ENCODE measurements around the gene AP3B1.

DNA sequence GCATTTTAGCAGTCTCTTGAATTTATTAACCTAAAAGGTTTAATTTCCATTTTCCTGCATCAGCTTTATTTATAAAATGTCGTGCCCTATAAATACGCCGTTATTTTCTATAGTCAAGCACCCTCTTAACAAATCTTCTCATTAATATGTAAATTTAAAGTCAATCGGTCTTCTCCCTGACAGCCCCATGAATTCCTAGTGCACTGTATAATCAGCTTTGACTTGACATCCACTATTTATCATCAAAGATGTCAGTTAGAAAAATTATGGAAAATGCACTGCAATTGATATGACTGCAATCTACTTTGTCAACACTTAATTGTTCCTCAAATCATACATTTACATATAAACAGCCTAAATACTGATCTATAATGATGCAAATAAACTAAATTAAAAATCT lies 83.4 kb downstream of the AP3B1 start:
- no peak for TF ChIP-seq EZH2 (IDR thresholded peaks at IDR 0.05; ENCODE audit: borderline replicate concordance, insufficient read depth, low read depth, low read length, poor library complexity, severe bottlenecking)
- TF ChIP-seq, protein P1, sequence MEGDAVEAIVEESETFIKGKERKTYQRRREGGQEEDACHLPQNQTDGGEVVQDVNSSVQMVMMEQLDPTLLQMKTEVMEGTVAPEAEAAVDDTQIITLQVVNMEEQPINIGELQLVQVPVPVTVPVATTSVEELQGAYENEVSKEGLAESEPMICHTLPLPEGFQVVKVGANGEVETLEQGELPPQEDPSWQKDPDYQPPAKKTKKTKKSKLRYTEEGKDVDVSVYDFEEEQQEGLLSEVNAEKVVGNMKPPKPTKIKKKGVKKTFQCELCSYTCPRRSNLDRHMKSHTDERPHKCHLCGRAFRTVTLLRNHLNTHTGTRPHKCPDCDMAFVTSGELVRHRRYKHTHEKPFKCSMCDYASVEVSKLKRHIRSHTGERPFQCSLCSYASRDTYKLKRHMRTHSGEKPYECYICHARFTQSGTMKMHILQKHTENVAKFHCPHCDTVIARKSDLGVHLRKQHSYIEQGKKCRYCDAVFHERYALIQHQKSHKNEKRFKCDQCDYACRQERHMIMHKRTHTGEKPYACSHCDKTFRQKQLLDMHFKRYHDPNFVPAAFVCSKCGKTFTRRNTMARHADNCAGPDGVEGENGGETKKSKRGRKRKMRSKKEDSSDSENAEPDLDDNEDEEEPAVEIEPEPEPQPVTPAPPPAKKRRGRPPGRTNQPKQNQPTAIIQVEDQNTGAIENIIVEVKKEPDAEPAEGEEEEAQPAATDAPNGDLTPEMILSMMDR (IDR thresholded peaks at IDR 0.05) = no peak
